ENCODE measurements around the gene MSMB. TPM values are rescaled to one million over a fixed set of nuclear protein-coding genes. Genes with fewer than 3 reads are reported as not detected.
"Not testable (repeated sequence)": the region's sequence is repeated elsewhere in the genome, so short reads cannot be mapped to it uniquely, and the experiment has no call there.

The MSMB gene, protein sequence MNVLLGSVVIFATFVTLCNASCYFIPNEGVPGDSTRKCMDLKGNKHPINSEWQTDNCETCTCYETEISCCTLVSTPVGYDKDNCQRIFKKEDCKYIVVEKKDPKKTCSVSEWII
- total RNA-seq (not detected), polyA plus RNA-seq (ENCODE audit: insufficient read depth, low read depth, low replicate concordance) (not detected)
- long read RNA-seq, donor 1, result 0 reads
- long read RNA-seq, donor 2, result 0 reads
- long read RNA-seq, donor 3, result 0 reads
- long read RNA-seq, donor 4, result 0 reads
- long read RNA-seq, donor 5, result 0 reads
- long read RNA-seq, donor 6, result 0 reads
- long read RNA-seq, donor 7, result 0 reads
- long read RNA-seq, donor 8, result 0 reads
- long read RNA-seq, donor 9, result 0 reads
- long read RNA-seq, donor 10, result 0 reads

DNA sequence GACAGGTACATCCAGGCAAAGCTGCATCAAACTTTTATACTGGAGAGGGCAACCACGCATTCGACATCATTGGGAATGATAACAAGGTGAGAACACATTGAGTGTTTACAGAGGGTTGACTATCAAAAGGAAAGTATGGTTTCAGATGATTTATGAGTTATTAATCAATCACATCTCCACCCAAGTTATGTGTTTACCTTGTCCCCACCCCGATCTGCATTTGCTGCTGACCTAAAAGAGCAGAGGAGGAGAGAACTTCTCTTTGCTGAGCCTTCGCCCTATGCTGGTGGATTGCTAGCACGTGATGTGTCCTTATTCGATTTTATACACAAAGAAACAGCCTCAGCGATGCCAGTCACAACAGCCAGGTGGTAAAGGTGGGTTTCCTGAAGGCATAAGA, at the start of gene MSMB:
Gene MSMB (minus strand): TSS at position 9 of the 400 bp plus-strand sequence. CDS start 32 bp downstream, outside the sequence.
- H3K27me3 ChIP-seq (ENCODE audit: control insufficient read depth, insufficient read depth, low read length), result no peaks in the 10 kb centered on the region
- TF ChIP-seq CTCF (IDR thresholded peaks at IDR 0.05; ENCODE audit: borderline replicate concordance, extremely low read depth, insufficient read depth), result no peak
- H3K36me3 ChIP-seq (ENCODE audit: control insufficient read depth in 2 of 3, insufficient read depth in 3 of 3, low read length in 3 of 3), result no peaks in the 10 kb centered on the region
- H3K9ac ChIP-seq (ENCODE audit: low read length in 3 of 3), result no peak within 1 kb of the TSS
- intact Hi-C loops (cut with DNase I), result no loop called here
- no peak within 1 kb of the TSS for H3K4me3 ChIP-seq (ENCODE audit: low read length in 3 of 3)
- no peaks in the 10 kb centered on the region for H3K9me3 ChIP-seq (ENCODE audit: control insufficient read depth in 2 of 3, insufficient read depth in 1 of 3, low read length in 3 of 3)
- DNase-seq (no peak), FAIRE-seq (no peak)
- H3K4me1 ChIP-seq (ENCODE audit: control insufficient read depth in 2 of 3, insufficient read depth in 2 of 3, low read depth in 1 of 3, low read length in 3 of 3), result no peaks in the 10 kb centered on the region
- H3K27ac ChIP-seq (ENCODE audit: low read depth in 2 of 2, low read length in 2 of 2), result no peak within 1 kb of the TSS

GRCh38 chr10:46094931-46095750, 49.1 kb upstream of the MSMB start:
- DNase-seq (no peak), FAIRE-seq (no peak)
- H3K4me3 ChIP-seq (ENCODE audit: low read length in 3 of 3), result no peak overlapping the region
- no peaks in the 10 kb centered on the region for H3K4me1 ChIP-seq (ENCODE audit: control insufficient read depth in 2 of 3, insufficient read depth in 2 of 3, low read depth in 1 of 3, low read length in 3 of 3)
- TF ChIP-seq CTCF (IDR thresholded peaks at IDR 0.05; ENCODE audit: borderline replicate concordance, extremely low read depth, insufficient read depth), result no peak
- H3K36me3 ChIP-seq (ENCODE audit: control insufficient read depth in 2 of 3, insufficient read depth in 3 of 3, low read length in 3 of 3), result no peaks in the 10 kb centered on the region
- H3K27me3 ChIP-seq (ENCODE audit: control insufficient read depth, insufficient read depth, low read length), result no peaks in the 10 kb centered on the region
- no peak overlapping the region for H3K9ac ChIP-seq (ENCODE audit: low read length in 3 of 3)
- H3K27ac ChIP-seq (ENCODE audit: low read depth in 2 of 2, low read length in 2 of 2), result no peak overlapping the region
- no peaks in the 10 kb centered on the region for H3K9me3 ChIP-seq (ENCODE audit: control insufficient read depth in 2 of 3, insufficient read depth in 1 of 3, low read length in 3 of 3)
- intact Hi-C loops (cut with DNase I), result no loop called here

GRCh38 chr10:46094197-46094500, 48.1 kb upstream of the MSMB start:
- H3K4me3 ChIP-seq (ENCODE audit: low read length in 3 of 3), result no peak overlapping the region
- H3K4me1 ChIP-seq (ENCODE audit: control insufficient read depth in 2 of 3, insufficient read depth in 2 of 3, low read depth in 1 of 3, low read length in 3 of 3), result no peaks in the 10 kb centered on the region
- no peaks in the 10 kb centered on the region for H3K27me3 ChIP-seq (ENCODE audit: control insufficient read depth, insufficient read depth, low read length)
- no peak for TF ChIP-seq CTCF (IDR thresholded peaks at IDR 0.05; ENCODE audit: borderline replicate concordance, extremely low read depth, insufficient read depth)
- intact Hi-C loops (cut with DNase I), result no loop called here
- DNase-seq (no peak), FAIRE-seq (no peak)
- no peaks in the 10 kb centered on the region for H3K36me3 ChIP-seq (ENCODE audit: control insufficient read depth in 2 of 3, insufficient read depth in 3 of 3, low read length in 3 of 3)
- no peak overlapping the region for H3K27ac ChIP-seq (ENCODE audit: low read depth in 2 of 2, low read length in 2 of 2)
- no peak overlapping the region for H3K9ac ChIP-seq (ENCODE audit: low read length in 3 of 3)
- H3K9me3 ChIP-seq (ENCODE audit: control insufficient read depth in 2 of 3, insufficient read depth in 1 of 3, low read length in 3 of 3), result no peaks in the 10 kb centered on the region

GRCh38 chr10:46093316-46094196, 47.5 kb upstream of the MSMB start:
- DNase-seq; intact Hi-C loops (cut with DNase I); H3K27me3 ChIP-seq (ENCODE audit: control insufficient read depth, insufficient read depth, low read length); H3K4me1 ChIP-seq (ENCODE audit: control insufficient read depth in 2 of 3, insufficient read depth in 2 of 3, low read depth in 1 of 3, low read length in 3 of 3); H3K9ac ChIP-seq (ENCODE audit: low read length in 3 of 3); FAIRE-seq; H3K4me3 ChIP-seq (ENCODE audit: low read length in 3 of 3); H3K27ac ChIP-seq (ENCODE audit: low read depth in 2 of 2, low read length in 2 of 2); H3K36me3 ChIP-seq (ENCODE audit: control insufficient read depth in 2 of 3, insufficient read depth in 3 of 3, low read length in 3 of 3); H3K9me3 ChIP-seq (ENCODE audit: control insufficient read depth in 2 of 3, insufficient read depth in 1 of 3, low read length in 3 of 3): not testable (repeated sequence)

Data from kidney (tissue), 22 donors.